ENCODE data around the gene DSCAML1.

Gene DSCAML1

DNA sequence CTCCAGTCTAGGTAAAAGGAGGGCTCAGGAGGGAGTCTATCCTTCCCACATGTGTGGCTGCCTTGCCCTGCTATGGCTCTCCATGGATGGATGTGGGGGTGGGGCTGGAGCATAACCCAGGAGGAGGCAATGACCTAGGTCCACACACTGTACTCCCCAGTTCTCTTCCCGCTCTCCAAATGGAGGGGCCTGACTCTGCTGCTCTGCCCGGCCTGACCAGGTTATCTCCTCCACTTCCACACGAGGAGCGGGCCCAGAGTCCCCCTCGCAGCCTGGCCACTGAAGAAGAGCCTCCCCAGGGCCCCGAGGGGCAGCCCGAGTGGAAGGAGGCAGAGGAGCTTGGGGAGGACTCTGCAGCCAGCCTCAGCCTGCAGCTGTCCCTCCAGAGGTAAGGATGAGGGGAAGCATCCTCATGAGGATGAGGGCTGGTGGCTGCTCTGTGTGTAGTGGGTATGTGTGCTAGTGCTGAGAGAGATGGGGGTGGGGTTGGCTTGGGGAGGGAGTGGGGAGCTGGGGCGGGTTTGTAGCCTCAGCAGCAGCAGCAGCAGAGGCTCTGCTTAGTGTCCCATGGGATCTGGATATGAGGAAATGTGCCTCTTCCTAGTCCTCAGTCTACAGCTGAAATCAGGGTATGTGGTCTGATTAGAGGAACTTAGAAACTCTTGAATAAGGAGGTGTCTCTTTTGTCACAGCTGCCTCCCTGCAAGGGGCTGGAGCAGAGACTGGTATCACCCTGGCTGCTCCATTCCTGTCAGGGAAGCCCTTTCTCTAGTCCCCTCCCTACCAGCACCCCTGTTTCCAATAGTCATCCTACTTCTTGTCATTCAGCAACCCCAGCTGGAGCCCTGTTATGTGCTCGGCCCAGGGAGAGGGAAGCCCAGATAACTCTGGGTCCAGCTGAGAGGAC, 415.3 kb downstream of the DSCAML1 start:
- DNase-seq (ENCODE audit: low read depth in 2 of 2), result no peak

DNA sequence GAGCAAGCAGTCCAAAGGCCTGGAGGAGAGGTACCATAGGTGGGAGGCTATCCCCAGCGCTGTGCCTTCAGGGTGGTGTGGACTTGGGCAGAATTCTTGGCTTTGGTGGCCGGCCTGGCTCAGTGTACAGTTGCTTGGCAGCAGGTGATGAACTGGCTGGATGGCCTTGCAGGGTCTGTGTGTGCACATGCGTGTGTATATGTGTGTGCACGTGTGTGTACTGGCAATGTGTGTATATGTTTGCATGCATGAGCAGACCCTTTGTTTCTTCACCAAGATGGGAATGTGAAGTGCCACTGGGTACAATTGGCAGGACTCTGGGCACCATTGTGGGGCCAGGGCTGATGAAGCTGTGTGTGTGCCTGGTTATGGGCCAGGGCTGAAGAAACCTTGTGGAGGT, 416.3 kb downstream of the DSCAML1 start:
- no peak for DNase-seq (ENCODE audit: low read depth in 2 of 2)

DNA sequence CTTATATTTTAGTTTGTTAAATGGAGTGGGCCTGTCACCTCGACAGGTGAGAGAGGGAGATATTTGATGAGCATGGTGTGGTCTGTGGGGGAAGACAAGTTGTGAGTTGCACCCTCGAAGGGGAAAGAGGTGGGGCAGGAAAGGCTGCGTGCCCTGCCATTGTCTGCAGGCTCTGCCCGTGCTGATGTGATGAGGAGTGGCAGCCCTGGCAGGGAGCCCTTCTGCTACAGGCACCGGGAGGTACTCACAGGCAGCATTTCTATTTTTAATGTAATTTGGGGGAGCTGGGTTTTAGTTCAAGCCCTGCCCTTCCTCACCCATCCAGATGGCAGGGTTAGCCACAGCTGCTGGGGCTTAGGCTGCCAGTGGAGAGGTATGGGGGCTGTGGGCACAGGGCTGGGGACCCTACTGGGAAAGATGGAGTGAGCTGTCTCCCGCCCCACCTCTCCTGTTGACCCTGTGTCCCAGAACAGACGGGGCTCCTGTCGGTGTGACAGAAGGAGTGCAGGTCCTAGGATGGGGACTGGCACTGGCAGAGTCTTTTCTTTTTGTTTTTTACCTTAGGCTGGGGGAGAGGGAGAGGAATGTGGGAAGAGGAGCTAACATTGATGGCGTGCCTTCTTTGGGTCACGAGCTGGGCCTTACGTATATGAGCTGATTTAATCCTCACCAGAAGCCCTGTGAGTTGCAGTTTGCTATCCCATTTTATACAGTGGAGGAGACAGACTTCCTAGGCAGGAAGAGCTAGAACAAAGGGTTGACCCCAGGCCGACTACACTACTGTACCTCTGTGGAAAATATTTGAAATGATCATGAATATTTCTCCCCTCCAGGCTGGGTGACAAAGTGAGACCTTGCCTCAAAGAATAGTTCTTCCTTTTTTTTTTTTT, 417.8 kb downstream of the DSCAML1 start:
- DNase-seq (ENCODE audit: low read depth in 2 of 2), result no peak
